Stomach (tissue), 4 donors: ENCODE results near the gene NXF2.
"Not testable (repeated sequence)": the region's sequence is repeated elsewhere in the genome, so short reads cannot be mapped to it uniquely, and the experiment has no call there.

Source experiments
- POLR2A ChIP-seq, 4 donors: fragments of 450-650 bp; IDR thresholded peaks; one replicate each; pipeline ENCODE4 v1.6.1; 2016; ENCODE audit warnings: antibody characterized with exemption in 4 of 4, control low read depth in 2 of 4, mild to moderate bottlenecking in 1 of 4, moderate library complexity in 1 of 4
- TF ChIP-seq, protein P1 (sequence below), 7 experiments: fragments of 450-650 bp in 4 of 7; fragments of 200-600 bp in 3 of 7; sonication (generic) in 3 of 7; IDR thresholded peaks; one replicate each; pipeline ENCODE4 v1.5.1; 2016 to 2019; ENCODE audit warnings: antibody characterized with exemption in 7 of 7, control low read depth in 2 of 7, mild to moderate bottlenecking in 1 of 7

DNA sequence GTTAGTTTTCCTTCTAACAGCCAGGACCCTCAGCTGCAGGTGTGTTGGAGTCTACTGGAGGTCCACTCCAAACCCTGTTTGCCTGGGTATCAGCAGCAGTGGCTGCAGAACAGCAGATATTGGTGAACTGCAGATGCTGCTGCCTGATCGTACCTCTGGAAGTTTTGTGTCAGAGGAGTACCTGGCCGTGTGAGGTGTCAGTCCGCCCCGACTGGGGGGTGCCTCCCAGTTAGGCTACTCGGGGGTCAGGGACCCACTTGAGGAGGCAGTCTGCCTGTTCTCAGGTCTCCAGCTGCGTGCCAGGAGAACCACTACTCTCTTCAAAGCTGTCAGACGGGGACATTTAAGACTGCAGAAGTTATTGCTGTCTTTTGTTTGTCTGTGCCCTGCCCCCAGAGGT is 11.3 kb upstream of the NXF2 start:
- not testable (repeated sequence) for TF ChIP-seq POLR2A (IDR thresholded peaks at IDR 0.05)
- TF ChIP-seq, protein P1, sequence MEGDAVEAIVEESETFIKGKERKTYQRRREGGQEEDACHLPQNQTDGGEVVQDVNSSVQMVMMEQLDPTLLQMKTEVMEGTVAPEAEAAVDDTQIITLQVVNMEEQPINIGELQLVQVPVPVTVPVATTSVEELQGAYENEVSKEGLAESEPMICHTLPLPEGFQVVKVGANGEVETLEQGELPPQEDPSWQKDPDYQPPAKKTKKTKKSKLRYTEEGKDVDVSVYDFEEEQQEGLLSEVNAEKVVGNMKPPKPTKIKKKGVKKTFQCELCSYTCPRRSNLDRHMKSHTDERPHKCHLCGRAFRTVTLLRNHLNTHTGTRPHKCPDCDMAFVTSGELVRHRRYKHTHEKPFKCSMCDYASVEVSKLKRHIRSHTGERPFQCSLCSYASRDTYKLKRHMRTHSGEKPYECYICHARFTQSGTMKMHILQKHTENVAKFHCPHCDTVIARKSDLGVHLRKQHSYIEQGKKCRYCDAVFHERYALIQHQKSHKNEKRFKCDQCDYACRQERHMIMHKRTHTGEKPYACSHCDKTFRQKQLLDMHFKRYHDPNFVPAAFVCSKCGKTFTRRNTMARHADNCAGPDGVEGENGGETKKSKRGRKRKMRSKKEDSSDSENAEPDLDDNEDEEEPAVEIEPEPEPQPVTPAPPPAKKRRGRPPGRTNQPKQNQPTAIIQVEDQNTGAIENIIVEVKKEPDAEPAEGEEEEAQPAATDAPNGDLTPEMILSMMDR (IDR thresholded peaks at IDR 0.05), result not testable (repeated sequence)
